Loucy (cell line): Measurements from ENCODE around the gene SPDEF.

ENCODE experiments used
- CTCF ChIP-seq: fragments of 200-600 bp; sonication (generic); conservative IDR thresholded peaks from 2 replicates; pipeline ENCODE4 v1.5.1; 2014; ENCODE audit warnings: mild to moderate bottlenecking, antibody characterized with exemption, low read length
- EZH2phosphoT487 ChIP-seq: fragments of 200-600 bp; IDR thresholded peaks from 2 replicates; pipeline ENCODE4 v1.6.1; 2018; ENCODE audit warnings: antibody characterized with exemption, mild to moderate bottlenecking, moderate library complexity, borderline replicate concordance

- TF ChIP-seq CTCF (no peak), EZH2phosphoT487 (no peak)
Observed at GRCh38 chr6:34556031-34556471, at the start of gene SPDEF.
